Measurements from ENCODE around the gene DBN1.

The DBN1 gene

GRCh38 chr5:177509991-177510566 lies 36.6 kb upstream of the DBN1 start:
- Histone ChIP-seq H3K4me3 (ENCODE audit: low read length in 2 of 2) (no peak overlapping the region), H3K4me1 (ENCODE audit: control insufficient read depth in 2 of 2, insufficient read depth in 1 of 2, low read depth in 1 of 2, low read length in 2 of 2) (peaks cover 2 to 12% of the 10 kb centered on the region in 2 donors), H3K36me3 (replicated peaks in 1 of 2; ENCODE audit: control insufficient read depth in 2 of 2, insufficient read depth in 2 of 2, low read length in 2 of 2) (peaks cover 44 to 53% of the 10 kb centered on the region in 2 donors), H2BK12ac (ENCODE audit: low read length) (no peak overlapping the region), H3K27ac (replicated peaks; ENCODE audit: low read length) (no peak overlapping the region), H3K14ac (ENCODE audit: low read length) (no peak overlapping the region), H3K9ac (ENCODE audit: low read depth, low read length, poor library complexity) (no peak overlapping the region), H4K91ac (ENCODE audit: low read depth, low read length, poor library complexity) (no peak overlapping the region), H2BK5ac (ENCODE audit: low read length) (no peak overlapping the region), H2BK120ac (ENCODE audit: low read depth, low read length) (no peak overlapping the region), H4K8ac (ENCODE audit: low read depth, low read length) (no peak overlapping the region), H3K23ac (ENCODE audit: low read depth, low read length, poor library complexity) (peak overlapping the region; percentile 49), H3K27me3 (ENCODE audit: control insufficient read depth in 3 of 3, insufficient read depth in 3 of 3, low read depth in 1 of 3, low read length in 3 of 3) (no peaks in the 10 kb centered on the region), H3K18ac (ENCODE audit: low read length) (no peak overlapping the region), H3K4ac (ENCODE audit: low read length) (no peak overlapping the region), H2BK15ac (ENCODE audit: low read length) (no peak overlapping the region), H3K9me3 (replicated peaks in 1 of 2; ENCODE audit: control insufficient read depth in 2 of 2, insufficient read depth in 1 of 2, low read depth in 1 of 2, low read length in 2 of 2) (no peaks in the 10 kb centered on the region), H2AFZ (ENCODE audit: low read length) (no peak overlapping the region), H3K79me1 (ENCODE audit: low read depth, low read length) (peaks cover 13% of the 10 kb centered on the region), H2AK5ac (ENCODE audit: low read depth, low read length) (no peak overlapping the region), H3K4me2 (ENCODE audit: insufficient read depth, low read length, poor library complexity, severe bottlenecking) (no peak overlapping the region)
- no peak for DNase-seq (ENCODE audit: low spot score)
- WGBS, 2 donors (ENCODE audit: extremely low coverage in 2 of 2, insufficient read length in 2 of 2, insufficient replicate concordance in 1 of 2): no CpG with 5 or more reads among the region's 11 CpGs

GRCh38 chr5:177509381-177509951 lies 36.0 kb upstream of the DBN1 start, which contains the start of gene DOK3:
Gene DOK3, minus strand, starts transcription at chr5:177509826. Its CDS starts 286 bp downstream, at chr5:177509540.
- DNase-seq (ENCODE audit: low spot score): no peak
- H2AK5ac ChIP-seq (ENCODE audit: low read depth, low read length): peak within 1 kb of the TSS; percentile 37
- no CpG with 5 or more reads among the region's 20 CpGs for WGBS, 2 donors (ENCODE audit: extremely low coverage in 2 of 2, insufficient read length in 2 of 2, insufficient replicate concordance in 1 of 2)
- H3K14ac ChIP-seq (ENCODE audit: low read length): peak within 1 kb of the TSS; percentile 56
- H3K27me3 ChIP-seq (ENCODE audit: control insufficient read depth in 3 of 3, insufficient read depth in 3 of 3, low read depth in 1 of 3, low read length in 3 of 3): no peaks in the 10 kb centered on the region
- no peak within 1 kb of the TSS for H3K27ac ChIP-seq (replicated peaks; ENCODE audit: low read length)
- H3K18ac ChIP-seq (ENCODE audit: low read length): peak within 1 kb of the TSS; percentile 38
- H2BK5ac ChIP-seq (ENCODE audit: low read length): peak within 1 kb of the TSS; percentile 75
- no peak within 1 kb of the TSS for H4K8ac ChIP-seq (ENCODE audit: low read depth, low read length)
- H2BK120ac ChIP-seq (ENCODE audit: low read depth, low read length): no peak within 1 kb of the TSS
- H3K4me2 ChIP-seq (ENCODE audit: insufficient read depth, low read length, poor library complexity, severe bottlenecking): no peak within 1 kb of the TSS
- H2BK12ac ChIP-seq (ENCODE audit: low read length): peak within 1 kb of the TSS; percentile 97
- H3K9ac ChIP-seq (ENCODE audit: low read depth, low read length, poor library complexity): peak within 1 kb of the TSS; percentile 72
- H4K91ac ChIP-seq (ENCODE audit: low read depth, low read length, poor library complexity): no peak within 1 kb of the TSS
- peak within 1 kb of the TSS in 1 of 2 donors; percentile 12 for H3K4me3 ChIP-seq (ENCODE audit: low read length in 2 of 2)
- H3K9me3 ChIP-seq (replicated peaks in 1 of 2; ENCODE audit: control insufficient read depth in 2 of 2, insufficient read depth in 1 of 2, low read depth in 1 of 2, low read length in 2 of 2): no peaks in the 10 kb centered on the region
- peaks cover 38 to 47% of the 10 kb centered on the region in 2 donors for H3K36me3 ChIP-seq (replicated peaks in 1 of 2; ENCODE audit: control insufficient read depth in 2 of 2, insufficient read depth in 2 of 2, low read length in 2 of 2)
- H2AFZ ChIP-seq (ENCODE audit: low read length): no peak within 1 kb of the TSS
- no peak within 1 kb of the TSS for H3K4ac ChIP-seq (ENCODE audit: low read length)
- H2BK15ac ChIP-seq (ENCODE audit: low read length): no peak within 1 kb of the TSS
- peaks cover 2 to 12% of the 10 kb centered on the region in 2 donors for H3K4me1 ChIP-seq (ENCODE audit: control insufficient read depth in 2 of 2, insufficient read depth in 1 of 2, low read depth in 1 of 2, low read length in 2 of 2)
- H3K23ac ChIP-seq (ENCODE audit: low read depth, low read length, poor library complexity): peak within 1 kb of the TSS; percentile 49
- peaks cover 13% of the 10 kb centered on the region for H3K79me1 ChIP-seq (ENCODE audit: low read depth, low read length)

GRCh38 chr5:177508837-177509236 lies 35.4 kb upstream of the DBN1 start:
- Histone ChIP-seq H3K9ac (ENCODE audit: low read depth, low read length, poor library complexity) (peak overlapping the region; percentile 72), H3K4ac (ENCODE audit: low read length) (no peak overlapping the region), H2BK12ac (ENCODE audit: low read length) (peak overlapping the region; percentile 97), H2BK120ac (ENCODE audit: low read depth, low read length) (no peak overlapping the region), H3K9me3 (replicated peaks in 1 of 2; ENCODE audit: control insufficient read depth in 2 of 2, insufficient read depth in 1 of 2, low read depth in 1 of 2, low read length in 2 of 2) (no peaks in the 10 kb centered on the region), H3K36me3 (replicated peaks in 1 of 2; ENCODE audit: control insufficient read depth in 2 of 2, insufficient read depth in 2 of 2, low read length in 2 of 2) (peaks cover 32 to 40% of the 10 kb centered on the region in 2 donors), H3K4me3 (ENCODE audit: low read length in 2 of 2) (no peak overlapping the region), H4K91ac (ENCODE audit: low read depth, low read length, poor library complexity) (no peak overlapping the region), H3K18ac (ENCODE audit: low read length) (no peak overlapping the region), H3K27ac (replicated peaks; ENCODE audit: low read length) (no peak overlapping the region), H2BK15ac (ENCODE audit: low read length) (no peak overlapping the region), H3K23ac (ENCODE audit: low read depth, low read length, poor library complexity) (no peak overlapping the region), H2AFZ (ENCODE audit: low read length) (no peak overlapping the region), H3K4me1 (ENCODE audit: control insufficient read depth in 2 of 2, insufficient read depth in 1 of 2, low read depth in 1 of 2, low read length in 2 of 2) (peaks cover 2 to 12% of the 10 kb centered on the region in 2 donors), H3K79me1 (ENCODE audit: low read depth, low read length) (peaks cover 15% of the 10 kb centered on the region), H3K27me3 (ENCODE audit: control insufficient read depth in 3 of 3, insufficient read depth in 3 of 3, low read depth in 1 of 3, low read length in 3 of 3) (no peaks in the 10 kb centered on the region), H3K14ac (ENCODE audit: low read length) (peak overlapping the region; percentile 56), H2AK5ac (ENCODE audit: low read depth, low read length) (peak overlapping the region; percentile 37), H4K8ac (ENCODE audit: low read depth, low read length) (no peak overlapping the region), H3K4me2 (ENCODE audit: insufficient read depth, low read length, poor library complexity, severe bottlenecking) (no peak overlapping the region), H2BK5ac (ENCODE audit: low read length) (peak overlapping the region; percentile 75)
- DNase-seq (ENCODE audit: low spot score): no peak
- WGBS, 2 donors (ENCODE audit: extremely low coverage in 2 of 2, insufficient read length in 2 of 2, insufficient replicate concordance in 1 of 2): no CpG with 5 or more reads among the region's 8 CpGs

- Histone ChIP-seq H3K4ac (ENCODE audit: low read length) (peak overlapping the region; percentile 5), H3K9ac (ENCODE audit: low read depth, low read length, poor library complexity) (peak overlapping the region; percentile 60), H2BK120ac (ENCODE audit: low read depth, low read length) (no peak overlapping the region), H2AK5ac (ENCODE audit: low read depth, low read length) (no peak overlapping the region), H2BK12ac (ENCODE audit: low read length) (peak overlapping the region; percentile 41), H3K79me1 (ENCODE audit: low read depth, low read length) (peaks cover 15% of the 10 kb centered on the region), H3K4me2 (ENCODE audit: insufficient read depth, low read length, poor library complexity, severe bottlenecking) (no peak overlapping the region), H2BK15ac (ENCODE audit: low read length) (no peak overlapping the region), H2AFZ (ENCODE audit: low read length) (no peak overlapping the region), H3K9me3 (replicated peaks in 1 of 2; ENCODE audit: control insufficient read depth in 2 of 2, insufficient read depth in 1 of 2, low read depth in 1 of 2, low read length in 2 of 2) (no peaks in the 10 kb centered on the region), H3K36me3 (replicated peaks in 1 of 2; ENCODE audit: control insufficient read depth in 2 of 2, insufficient read depth in 2 of 2, low read length in 2 of 2) (peaks cover 27 to 34% of the 10 kb centered on the region in 2 donors), H3K18ac (ENCODE audit: low read length) (no peak overlapping the region), H4K8ac (ENCODE audit: low read depth, low read length) (no peak overlapping the region), H3K23ac (ENCODE audit: low read depth, low read length, poor library complexity) (peak overlapping the region; percentile 55), H4K91ac (ENCODE audit: low read depth, low read length, poor library complexity) (no peak overlapping the region), H3K27ac (replicated peaks; ENCODE audit: low read length) (no peak overlapping the region), H3K4me3 (ENCODE audit: low read length in 2 of 2) (no peak overlapping the region), H3K4me1 (ENCODE audit: control insufficient read depth in 2 of 2, insufficient read depth in 1 of 2, low read depth in 1 of 2, low read length in 2 of 2) (peaks cover 2 to 16% of the 10 kb centered on the region in 2 donors), H3K14ac (ENCODE audit: low read length) (no peak overlapping the region), H2BK5ac (ENCODE audit: low read length) (no peak overlapping the region), H3K27me3 (ENCODE audit: control insufficient read depth in 3 of 3, insufficient read depth in 3 of 3, low read depth in 1 of 3, low read length in 3 of 3) (no peaks in the 10 kb centered on the region)
- WGBS, 2 donors (ENCODE audit: extremely low coverage in 2 of 2, insufficient read length in 2 of 2, insufficient replicate concordance in 1 of 2): no CpG with 5 or more reads among the region's 26 CpGs
- DNase-seq (ENCODE audit: low spot score): no peak
These were observed 34.8 kb upstream of the DBN1 start for GRCh38 chr5:177508221-177508611.
